ENCODE results near the gene SREBF1.

Gene SREBF1

DNA sequence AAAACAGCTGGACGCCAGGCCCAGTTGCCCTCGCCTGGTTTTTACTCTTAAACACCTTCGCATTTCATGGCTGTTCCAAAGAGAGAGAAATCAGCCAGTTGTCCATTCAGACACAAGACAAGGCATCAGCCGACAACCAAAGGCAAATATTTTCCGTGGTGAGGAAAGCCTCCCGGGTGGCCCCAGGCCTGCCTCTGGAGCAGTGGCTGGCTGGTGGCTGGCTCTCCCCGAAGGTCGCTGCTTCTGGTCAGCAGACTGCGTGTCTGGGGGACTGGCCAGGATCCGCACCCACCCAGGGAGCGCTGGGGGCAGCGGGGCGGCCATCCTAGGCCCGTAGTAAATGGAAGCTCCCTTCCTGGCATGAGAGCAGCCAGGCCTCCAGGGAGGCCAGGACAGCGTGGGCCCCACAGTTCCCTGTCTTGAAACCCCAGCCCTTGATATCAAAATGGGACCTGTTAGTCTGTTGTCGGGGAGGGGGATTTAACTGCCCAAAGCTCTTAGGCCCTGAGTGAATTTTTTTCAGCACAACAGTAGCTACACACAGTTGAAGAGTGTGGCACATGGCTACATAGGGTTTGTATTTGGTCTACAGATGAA lies 57.7 kb downstream of the SREBF1 start:
- DNase-seq: no peak

DNA sequence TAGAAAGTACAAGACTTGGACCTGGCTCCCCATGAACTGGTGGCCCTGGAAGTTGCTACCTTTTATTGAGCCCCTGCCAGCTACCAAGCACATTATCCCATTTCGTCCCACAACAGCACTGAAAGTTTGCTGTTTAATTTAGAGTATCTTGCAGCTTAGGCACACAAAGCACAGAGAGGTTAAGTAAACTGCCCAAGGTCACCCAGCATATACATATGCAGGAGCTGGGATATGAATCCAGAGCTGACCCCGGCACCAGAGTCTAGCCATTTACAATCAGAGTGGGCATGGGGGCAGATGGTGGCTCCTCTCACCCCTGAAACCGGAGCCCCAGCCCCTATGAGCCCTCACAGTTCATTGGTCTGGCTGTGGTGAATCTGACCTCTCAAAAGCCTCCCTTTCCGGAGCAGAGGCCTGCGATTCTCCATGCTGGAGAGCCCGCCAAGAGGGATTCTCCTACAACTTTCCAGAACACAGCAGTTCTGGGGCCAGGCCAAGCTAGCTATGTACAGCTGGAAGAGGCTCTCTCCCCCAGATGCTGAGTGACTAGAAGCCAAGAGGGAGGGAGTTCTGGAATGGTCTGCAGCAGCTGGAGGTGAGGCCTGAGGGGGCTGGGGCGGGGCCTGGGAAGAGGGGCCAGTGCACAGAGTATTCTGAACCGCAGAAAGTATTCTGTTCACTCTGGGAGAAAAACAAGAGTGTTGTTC lies 58.3 kb downstream of the SREBF1 start:
- no peak for DNase-seq

DNA sequence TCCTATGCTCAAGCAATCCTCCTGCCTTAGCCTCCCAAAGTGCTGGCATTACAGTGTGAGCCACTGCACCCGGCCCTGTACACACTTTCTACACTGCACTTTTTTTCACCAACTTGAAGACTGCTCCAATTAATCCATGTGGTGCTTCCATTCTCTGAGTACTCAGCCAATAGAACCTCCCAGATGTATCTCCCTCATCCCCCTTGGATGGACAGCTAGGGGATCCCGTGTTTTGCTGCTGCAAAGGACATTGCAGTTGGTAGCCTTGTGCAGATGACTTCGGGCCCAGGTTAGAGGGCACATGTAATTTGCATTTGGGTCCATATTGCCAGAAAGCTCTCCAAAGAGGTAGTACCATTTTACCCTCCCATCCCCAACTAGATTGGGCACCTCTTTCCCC lies 59.9 kb downstream of the SREBF1 start:
- DNase-seq: no peak

DNA sequence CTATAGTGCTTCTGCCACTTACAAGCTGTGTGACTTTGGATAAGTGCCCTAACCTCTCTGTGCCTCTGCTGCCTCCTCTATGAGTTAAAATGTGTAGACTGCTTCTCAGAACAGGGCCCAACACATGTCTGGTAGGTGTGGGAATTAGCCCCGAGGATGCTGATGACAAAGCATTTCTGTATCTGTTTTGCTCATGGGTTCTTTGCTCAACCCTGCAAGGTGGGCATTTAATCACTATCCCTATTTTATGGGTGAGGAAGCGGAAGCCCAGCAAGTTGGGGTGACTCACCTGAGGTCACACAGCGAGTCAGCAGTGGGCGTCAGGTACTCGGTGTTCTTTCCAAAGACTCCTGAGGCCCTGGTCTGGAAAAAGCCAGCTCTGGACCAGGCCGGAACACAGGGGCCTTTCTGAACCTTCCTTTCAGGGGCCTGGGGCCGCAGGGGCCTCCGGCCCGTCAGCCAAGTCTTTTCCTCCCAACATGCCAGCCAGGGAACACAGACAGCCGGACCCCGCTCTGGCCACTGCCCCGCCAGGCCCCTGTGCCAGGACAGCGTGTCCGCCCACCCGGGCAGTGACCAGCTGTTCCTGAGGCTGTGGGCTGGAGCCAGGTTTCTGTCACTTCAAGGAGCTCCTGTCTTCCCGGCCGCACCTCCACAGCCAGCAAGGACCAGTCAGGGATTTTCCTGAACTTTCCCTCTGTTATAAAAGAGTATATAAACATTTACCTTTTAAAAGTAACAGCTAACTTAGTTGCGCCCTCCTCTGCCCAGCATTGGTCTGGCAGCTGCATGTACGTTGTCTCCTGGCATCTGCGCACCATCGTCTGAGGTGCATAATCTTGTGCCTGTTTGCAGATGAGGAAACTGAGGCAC lies 62.5 kb downstream of the SREBF1 start:
- DNase-seq: no peak

DNA sequence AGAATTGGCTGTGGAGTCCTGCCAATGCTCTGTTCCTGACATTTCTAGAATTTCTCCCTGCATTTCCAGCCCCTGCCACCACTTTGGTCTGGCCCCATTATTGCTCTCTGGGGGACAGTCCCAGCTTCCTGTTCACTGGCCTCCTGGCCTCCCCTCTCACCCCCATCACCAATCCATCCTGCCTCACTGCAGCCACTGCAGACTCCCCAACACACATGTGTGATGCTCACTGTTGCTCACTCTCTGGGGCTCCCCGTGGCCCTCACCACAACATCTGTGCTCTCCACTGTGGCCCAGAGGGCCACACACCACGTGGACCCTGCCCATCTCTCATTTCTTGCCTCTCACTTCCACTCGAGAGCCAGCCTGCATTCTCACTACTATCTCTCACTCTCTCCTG lies 64.6 kb downstream of the SREBF1 start:
- no peak for DNase-seq

DNA sequence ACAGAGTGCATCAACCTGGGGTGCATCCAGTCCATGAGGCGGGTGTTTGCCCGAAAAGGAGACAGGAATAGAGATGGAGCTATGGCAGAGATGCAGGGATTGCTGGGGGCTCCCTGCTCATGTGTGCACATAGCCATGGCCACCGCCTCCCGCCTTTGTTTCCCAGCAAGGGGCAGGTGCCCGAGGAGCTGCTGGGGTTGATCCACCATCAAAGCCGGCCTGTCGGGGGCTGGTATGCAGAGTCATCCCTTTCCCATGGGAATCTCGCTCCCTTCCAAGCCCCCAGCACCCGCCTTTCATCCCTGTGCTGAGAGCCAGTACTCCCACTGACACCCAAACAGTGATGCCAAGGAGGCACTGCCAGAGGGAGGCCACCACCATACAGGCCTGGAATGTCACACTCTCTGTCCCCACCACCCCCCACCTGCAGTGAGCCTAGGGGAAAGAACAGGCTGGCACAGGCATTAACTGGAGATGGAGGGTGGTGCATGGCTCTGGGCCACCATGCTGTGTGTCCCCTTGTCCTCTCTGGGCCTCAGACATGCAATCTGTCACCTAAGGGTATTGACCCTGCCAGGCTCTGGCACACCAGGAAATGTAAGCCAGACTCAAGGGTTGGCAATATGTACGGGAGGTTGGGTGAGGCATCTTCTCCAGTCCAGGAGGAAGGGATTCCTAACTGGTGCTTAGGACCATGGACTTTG lies 65.1 kb downstream of the SREBF1 start:
- DNase-seq: no peak

DNA sequence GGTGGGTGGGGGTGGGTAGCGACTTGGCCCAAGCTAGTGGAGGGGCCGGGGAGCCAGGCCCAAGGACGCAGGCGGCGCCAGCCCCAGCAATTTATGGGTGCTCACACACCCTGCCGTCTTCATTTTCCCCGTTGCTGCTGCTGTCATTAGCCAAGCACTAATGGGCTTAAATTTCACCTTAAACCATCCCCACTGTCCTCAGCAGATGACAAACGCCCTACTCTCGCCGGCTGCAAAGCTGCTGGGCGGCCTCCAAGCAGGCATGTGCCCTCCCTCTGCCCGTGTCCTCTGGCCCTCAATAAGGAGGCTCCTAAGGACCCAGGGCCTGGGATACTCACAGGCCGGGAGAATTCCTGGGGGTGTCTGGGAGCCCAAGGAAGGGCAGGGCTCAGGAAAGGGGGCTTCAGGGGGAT lies 66.1 kb downstream of the SREBF1 start:
- no peak for DNase-seq

DNA sequence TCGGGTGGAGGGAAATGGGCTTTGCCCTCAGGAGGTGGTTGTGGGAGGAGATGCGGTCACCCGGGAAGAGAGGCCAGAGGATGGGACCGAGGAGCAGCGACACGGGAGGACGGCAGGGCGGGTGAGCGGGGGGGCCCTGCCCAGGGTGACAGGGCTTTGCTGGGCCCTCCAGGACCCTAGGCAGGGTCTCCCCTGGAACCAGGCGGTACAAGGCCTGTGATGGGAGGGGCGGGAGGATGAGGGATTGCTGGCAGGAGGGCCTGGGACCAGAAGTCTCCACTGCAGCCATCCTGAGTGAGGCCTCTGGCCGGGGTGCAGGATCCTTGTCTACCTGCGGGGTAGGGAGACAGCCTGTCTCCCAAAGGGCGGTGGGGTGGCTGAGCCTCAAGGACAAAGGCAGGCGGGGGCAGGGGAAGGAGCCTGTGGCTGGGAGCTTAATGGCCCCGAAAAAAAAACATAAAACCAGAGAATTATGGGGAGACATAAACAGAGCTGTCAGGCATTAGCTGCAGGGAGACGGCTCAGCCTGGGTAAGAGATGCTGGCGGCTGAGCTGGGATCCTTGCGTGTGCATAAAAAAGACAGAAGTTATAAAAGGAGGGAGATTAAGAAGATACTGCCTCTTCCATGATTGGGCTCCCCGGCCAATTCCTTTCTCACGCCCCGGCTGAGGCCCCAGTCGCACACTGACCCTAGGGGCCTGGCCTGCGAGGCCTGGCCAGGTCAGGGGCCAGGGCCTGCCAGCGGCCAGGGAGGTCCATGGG lies 66.7 kb downstream of the SREBF1 start:
- no peak for DNase-seq

DNA sequence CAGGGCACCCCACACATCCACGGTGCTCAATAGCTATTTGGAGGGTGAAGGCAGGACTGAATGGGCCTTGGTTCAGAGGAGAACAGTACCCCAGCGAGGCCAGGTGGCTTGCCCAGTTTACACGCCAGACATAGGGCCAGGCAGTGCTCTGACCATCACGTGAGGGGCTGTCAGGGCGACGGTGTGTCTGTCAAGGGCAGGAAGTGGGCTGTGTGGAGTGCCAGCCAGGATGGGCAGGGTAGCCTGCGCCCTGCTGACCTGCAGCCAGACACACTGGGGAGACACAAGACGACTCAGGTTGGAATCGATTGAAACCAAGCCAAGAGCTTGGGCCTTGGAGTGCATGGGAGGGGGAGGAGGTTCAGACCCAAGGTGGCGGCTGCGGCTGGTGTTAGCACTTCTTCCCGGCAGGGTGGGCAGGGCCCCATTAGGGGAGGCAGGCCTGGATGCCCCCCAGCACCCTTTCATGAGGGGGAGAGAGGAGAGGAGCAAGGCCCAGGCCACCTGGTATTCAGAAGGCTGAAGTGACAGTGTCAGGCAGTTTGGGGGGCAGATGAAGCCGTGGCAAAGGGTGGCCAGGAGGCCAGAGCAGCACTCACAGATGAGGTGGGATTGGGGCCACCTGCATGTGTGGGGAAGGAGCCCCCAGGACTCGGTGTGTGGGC lies 68.2 kb downstream of the SREBF1 start:
- DNase-seq: no peak

DNA sequence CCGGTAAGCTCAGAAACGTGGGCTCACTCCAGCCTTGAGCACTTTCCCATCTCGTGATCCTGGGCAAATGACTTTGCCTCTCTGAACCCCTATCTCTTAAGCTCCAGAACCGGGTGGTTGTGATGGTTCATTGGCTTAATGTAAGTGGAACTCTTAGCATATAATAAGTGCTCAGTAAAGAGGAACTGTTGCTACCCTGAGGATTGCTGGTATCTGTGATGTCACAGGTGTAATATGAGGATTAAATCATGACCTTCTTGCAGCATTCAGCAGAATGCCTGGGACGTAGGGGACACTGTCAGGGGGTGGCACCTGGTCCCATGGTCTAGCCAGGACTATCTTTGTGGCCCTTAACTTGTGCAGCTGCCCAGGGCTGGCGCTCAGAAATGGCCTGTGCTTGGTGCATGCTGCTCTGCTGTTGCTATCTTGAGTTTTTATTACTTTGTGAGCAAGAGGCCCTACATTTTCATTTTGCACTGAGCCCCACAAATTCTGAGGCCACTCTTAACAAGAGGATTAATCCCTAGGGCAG lies 68.8 kb downstream of the SREBF1 start:
- no peak for DNase-seq

DNA sequence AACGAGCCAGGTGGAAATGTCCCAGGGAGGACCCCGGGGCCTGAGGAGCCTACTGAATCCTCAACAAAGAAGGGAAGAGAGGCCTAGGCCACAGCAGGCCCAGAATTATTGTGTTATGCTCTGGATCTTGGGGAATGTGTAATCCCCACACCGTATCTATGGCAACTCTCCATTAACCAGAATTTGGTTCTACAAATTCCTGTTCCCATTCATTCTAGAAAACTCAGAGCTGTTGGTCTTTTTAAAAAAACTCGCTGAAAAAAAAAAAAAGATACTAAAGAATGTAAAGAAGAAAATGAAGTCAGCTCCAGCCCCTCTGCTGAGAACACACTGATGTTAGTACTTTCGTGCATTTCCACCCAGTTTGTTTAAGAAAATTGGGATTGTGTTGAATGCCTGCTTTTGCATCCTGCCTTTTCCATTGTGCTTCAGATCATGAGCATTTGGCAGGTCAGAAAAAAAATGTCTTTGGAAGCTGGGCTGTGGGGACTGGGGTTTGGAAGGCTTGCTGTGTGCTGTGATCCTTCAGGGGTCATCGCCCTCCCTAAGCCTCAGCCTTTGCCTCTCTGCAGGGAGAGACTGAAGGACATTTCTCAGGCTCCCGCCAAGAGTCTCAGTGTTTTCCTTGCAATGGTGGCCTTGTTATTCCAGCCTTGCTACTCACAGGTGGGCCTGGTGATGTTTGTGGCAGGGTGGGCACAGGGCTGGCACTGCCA lies 69.5 kb downstream of the SREBF1 start:
- no peak for DNase-seq

DNA sequence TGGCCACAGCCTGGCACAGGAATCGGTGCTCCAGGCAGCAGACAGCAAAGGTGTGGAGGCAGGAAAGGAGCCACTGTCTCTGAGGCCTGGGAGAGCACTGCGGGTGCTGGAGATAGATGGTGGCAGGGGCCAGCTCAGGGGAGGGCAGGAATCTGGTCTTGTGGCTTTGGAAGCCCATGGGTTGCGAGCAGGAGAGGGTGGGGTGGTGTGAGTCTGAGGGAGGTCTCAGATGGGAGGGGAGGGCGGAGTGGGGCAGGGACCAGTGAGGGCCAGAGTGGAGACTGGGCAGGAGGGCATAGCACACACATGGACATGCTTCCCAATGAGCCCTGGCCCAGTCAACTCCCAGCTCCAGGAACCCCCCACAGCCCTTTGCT lies 70.1 kb downstream of the SREBF1 start:
- DNase-seq: no peak

DNA sequence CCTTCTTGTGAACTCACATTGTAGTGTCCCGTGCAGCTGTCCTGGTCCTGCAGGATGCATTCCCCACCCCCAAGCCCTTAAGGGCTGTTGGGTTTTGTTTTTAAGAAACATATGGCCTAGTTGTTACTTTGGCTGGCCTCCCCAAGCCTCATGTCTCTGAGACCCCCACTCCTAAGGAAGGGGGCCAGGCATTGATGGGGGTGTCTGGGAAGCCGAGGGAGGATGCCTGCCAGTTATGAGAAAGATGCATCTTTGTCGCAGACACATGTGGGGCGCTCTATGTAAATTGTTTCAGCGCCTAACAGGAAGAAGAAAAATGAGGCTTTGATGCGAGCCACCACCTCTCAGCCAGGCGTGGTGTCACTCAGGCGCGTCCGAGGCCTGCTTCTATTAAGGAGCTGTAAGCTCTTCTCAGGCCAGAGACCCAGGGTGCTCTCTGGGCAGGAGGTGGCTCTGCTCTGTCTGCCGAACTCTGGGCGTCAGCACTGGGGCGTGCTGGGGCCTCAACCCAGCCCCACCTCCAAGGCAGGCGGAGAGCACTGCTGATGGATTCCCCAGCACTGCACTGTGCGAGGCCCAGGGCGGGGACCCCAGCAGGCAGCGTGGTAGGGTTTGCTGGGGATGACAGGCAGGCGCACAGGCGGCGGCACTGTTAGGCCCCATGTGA lies 70.6 kb downstream of the SREBF1 start:
- DNase-seq: no peak

DNA sequence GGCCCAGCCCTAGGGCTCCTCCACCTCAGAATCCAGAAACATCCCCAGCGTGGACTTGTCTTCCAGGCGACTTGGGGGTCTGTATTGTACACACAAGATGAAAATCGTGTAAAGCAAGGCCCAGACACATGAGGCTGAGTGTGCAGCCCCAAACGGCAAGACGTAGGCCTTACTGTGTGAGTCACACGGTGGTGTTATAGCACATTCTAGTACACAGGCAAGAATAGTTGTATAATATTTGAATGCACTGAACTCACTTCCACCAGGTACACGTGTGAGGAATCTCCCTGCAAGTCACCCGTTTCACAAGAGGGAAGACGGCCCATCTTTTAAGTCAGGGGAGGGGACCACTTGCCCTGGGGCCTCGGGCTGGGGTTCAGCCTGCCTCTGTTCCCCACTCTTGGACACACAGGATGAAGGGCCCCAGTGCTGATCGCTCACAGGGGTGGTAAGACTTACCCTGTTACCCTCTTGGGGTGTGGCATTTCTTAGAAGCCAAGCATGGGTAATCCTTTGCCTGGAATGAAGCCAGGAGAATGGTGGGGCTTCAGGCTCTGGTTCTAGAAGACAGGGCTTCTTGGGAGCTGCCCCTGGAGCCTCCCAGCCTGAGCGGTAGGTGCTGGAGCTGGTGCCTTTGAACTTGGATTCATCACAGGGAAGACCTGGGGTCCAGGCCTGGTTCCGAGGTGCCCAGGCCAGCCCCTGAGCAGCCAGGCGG lies 71.3 kb downstream of the SREBF1 start:
- DNase-seq: no peak

DNA sequence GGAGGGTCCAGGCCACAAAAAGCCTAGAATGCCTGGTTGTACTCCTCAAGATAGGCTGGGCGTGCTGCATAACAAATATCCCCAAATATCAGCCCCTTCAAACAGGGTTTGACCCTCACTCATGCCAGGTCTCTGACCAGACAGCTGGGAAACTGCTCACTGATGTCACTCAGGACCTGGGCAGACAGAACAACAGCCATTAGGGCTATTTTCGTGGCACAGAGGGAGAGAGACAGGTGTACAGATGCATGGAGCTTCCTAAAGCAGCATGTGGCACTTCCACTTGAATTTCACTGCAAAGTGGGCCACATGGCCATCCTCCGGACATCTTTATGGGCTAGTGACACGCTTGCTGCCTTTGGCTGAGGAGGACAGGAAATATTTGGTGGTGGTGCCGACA lies 73.1 kb downstream of the SREBF1 start:
- no peak for DNase-seq

DNA sequence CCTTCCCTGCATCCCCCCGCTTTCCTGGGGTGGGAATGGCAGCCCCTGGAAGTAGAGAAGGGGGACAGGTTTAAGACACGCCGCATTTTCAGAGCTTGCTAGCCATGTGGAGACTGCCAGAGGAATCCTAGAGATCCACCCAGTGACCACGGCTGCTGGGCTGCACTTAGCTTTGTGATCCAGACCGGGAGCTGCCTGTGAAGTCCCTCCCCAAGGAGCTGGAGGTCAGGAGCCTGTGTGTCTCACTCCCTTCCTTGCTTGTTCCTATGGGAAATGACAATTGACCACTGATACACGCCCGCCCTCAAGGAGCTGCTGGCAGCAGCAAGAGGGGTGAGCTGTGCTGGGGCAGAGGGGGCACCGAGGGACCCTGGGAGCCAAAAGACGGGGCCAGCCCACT lies 73.7 kb downstream of the SREBF1 start:
- DNase-seq: no peak

DNA sequence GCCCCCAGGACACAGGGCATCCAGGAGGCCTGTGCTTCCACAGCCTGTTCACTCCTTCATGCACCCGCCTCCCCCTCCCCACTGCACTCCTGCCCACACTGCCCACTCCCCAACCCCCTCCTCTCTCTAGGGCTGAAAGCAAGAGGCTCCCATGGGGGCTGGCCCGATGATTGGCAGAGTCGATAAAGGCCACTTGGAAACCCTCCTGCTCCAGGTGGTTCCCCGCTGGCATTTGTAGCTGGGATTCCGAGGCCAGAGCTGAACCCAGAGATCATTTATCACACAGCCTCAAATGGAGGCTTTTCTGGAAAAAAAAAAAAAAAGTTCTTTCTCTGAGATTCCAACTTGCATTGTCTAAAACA lies 74.1 kb downstream of the SREBF1 start:
- DNase-seq: no peak
